HG02571 (cell line): Measurements from ENCODE around the gene S100A11.

Experiments
- ATAC-seq: cut with Tn5 transposase; IDR thresholded peaks from one replicate; pipeline ENCODE4 v1.9.1; 2021; ENCODE audit warnings: mild to moderate bottlenecking, moderate library complexity; ENCODE audit not compliant: unreplicated experiment

S100A11 gene

DNA sequence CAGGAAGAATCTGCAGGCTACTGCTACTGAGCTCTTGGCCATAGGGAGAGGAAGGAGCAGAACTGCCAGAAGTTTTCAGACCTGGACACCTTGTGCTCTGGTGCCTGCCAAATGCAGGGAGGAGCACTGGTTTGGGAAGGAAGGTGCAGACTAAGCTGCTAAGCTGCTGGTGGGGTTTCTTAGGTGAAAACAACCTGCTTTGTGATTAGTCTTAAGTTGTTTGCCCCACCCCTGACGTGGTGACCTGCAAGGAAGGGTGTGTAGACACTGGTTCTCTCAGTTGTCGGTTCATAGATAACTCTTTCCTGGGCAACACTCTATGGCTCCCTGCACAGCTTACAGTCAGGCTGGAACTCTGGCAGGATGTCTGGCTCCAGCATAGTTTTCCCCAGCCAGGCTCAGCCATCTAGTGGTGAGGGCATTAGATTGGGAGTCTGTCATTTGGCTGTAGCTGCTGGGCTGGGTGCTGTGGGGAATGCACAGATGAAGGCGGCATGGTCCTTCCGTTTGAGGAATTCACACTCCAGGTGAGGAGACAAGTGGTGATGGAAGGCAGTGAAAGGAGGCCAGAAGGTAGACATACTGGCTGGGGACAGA, 32.9 kb downstream of the S100A11 start:
- ATAC-seq: no peak

DNA sequence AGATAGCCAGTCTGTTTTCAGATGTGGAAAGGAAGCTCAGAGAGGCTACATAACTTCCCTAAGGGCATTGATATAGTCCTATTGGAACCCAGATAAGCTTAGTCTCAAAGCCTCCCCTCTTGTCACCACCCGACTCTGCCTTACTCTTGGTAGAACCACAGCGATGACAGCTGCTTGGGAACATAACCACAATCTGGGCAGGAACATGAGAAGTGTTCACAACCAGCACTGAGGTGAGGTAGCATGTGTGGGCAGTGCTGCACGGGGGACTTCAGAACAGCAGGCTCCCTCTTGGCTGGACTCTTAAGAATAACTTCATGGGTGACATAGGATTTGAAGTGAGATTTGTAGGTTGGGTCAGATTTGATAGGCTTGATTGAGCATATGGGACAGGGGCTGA, 33.8 kb downstream of the S100A11 start:
- no peak for ATAC-seq

DNA sequence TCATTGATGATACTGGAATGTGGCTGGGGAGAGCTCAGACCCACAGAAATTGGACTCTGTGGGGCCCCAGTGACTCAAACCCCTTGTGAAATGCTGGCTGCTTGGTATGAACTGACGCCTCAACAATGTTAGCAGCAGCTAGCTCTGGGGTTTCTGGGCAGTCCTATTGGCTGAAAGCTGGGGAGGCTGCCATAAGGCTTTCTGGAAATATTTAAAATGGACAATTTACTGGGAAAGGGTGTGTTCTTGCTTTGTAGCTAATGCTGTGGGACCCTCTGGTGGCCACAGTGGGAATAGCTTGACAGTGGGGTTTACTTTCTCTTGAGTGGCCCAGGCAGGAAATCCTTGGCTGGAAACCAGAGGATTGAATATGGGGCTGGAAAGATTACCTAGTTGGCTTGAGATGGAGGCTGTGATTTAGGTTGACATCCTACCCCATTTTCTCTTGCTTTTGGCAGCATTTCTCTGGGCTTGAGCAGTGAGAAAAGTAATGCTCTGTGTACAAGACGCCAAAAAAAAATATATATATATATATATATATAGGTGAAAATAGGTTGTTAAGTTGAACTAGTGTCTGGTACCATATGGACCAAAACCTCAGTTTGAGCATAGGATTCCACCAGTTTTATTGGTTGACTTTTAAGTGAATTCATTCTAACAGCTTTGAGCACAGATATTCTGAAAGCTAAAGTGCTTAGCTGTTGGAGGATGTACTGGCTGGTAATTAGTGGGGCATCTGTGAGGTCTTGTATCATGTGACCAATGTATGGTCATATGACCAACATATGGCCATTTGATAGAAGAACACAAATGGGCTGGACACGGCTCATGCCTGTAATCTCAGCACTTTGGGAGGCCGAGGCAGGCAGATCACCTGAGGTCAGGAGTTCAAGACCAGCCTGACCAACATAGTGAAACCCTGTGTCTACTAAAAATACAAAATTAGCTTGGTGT, 34.9 kb downstream of the S100A11 start:
- ATAC-seq: no peak

DNA sequence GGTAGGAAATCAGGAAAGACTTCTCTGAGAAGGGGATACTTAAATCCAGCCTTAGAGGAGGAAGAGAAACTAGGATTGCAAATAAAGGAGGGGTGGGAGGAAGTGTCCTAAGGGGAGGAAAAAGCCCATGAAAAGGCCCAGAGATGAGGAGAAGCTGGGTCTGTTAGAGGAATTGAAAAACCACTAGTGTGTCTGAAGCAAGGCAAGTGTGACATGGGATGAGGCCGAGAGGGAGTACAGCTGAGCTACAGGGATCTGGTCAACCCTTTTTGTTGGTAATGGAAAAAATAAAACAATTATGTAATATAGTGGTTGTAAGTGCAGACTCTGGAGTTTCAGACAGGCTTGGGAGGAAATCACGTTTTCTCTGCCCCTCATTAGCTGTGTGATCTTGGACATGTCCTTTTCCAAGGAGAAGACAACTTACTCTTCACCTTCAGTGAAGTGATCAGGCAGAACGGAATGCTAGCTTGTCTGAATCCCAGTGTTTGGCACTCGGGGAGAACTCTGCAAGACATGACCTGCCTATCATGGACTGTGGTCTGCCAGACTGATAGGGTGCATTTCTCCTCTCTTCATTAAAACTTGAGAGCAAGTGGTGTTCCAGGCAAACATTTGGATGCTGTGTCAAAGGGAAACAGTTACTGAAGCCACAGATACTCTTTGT, 35.7 kb downstream of the S100A11 start:
- ATAC-seq: no peak

DNA sequence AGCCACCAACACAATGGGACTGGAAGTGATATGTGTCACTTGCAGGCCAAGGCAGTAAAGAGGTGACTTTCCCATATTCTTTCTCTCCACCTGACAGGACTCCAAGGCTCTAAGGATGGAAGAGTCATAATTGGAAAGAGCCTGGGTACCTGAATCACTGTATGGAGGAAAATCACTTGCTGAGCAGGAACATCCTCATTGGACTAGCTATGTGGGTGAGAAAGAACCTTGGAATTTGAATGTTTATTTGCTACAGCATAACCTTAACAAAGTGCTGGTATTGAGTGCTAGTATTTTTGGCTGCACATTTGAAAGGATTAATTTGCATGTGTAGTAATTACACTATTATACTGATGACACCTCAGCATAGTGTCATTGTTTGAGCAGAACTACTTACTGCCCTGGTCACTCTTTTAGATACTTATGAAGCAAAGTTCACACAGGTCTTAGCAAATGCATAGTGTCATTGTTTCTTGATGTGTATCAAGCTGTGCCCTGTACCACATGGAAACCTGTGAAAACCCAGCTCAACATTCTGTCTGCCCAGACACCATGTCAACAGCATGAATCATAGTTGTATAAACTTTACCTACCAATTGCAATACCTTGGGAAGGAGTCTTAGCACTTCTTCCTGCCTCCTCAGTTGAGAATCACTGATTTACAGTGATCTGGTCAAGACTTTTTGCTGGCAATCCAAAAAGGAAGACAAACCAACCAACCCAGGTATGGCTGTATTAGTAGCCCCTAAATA, 38.0 kb downstream of the S100A11 start:
- no peak for ATAC-seq

DNA sequence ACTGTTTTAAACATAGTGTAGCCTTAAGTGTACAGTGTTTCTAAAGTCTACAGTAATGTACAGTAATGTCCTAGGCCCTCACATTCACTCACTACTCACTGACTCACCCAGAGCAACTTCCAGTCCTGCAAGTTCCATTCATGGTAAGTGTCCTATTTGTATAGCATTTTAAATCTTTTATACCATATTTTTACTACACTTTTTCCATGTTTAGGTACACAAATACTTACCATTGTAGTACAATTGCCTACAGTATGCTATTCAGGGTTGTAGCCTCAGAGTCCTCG, 39.6 kb downstream of the S100A11 start:
- ATAC-seq: no peak

GRCh38 chr1:151995774-151996173, 41.0 kb downstream of the S100A11 start:
- ATAC-seq: no peak

DNA sequence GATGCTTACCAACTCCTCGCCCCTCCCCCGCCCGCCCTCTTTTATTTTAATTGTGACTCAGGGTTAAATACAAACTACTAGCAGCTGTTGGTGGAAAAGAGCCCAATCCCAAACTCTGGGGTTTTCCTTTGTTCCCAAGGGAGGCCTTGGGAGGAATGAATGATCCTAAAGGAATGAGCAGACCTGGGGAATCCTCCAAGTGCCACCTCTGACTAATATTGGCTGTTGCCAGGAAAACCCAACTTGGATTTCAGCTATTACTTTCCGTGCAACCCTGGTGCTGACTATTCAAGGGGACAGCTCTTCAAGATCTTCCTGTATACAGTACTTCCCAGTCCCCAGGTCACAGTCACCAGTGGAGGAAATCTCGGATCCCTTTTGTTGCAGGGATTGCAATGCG, 41.8 kb downstream of the S100A11 start:
- no peak for ATAC-seq

DNA sequence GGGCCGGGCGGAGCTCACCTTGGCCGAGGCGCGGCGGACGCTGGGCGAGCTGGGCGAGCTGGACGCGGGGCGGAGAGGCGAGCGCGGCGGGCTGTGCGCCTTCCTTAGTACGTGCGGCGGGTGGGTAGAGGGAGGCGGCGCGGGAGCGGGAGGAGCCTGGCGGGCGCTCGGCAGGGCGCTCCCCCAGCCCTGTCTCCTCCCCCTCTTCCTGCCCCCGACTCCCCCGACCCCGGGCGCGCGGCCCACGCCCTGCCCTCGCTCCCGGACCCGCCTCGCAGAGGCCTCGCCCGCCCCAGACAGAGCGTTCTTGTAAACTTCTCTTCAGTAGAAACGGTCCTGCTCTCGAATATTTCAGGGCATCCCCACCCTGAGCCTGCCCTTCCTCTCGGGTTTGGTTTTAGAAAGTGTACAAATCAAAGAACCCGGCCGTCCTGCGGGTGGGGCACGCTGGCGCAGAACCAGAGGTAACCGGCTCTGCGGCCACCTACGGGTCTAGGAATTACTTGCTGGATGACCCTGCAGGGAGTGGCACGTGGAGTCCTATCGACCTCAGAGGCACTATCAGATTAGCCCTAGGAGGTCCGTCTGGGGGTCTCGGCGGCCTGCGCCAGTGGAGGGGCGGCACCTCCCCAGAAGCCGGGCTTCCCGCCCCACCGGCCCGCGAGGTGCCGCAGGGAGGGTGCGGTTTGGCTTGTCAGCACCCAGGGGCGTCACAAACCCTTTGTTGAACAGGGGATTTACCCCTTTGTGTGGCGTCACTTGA, 42.9 kb downstream of the S100A11 start, which contains the start of gene S100A10:
Gene S100A10 (minus strand): TSS at position 126 of the 763 bp plus-strand sequence. CDS start 7,629 bp downstream, outside the sequence.
- no peak for ATAC-seq

- ATAC-seq: no peak
These were observed 43.6 kb downstream of the S100A11 start for GRCh38 chr1:151993084-151993733.

DNA sequence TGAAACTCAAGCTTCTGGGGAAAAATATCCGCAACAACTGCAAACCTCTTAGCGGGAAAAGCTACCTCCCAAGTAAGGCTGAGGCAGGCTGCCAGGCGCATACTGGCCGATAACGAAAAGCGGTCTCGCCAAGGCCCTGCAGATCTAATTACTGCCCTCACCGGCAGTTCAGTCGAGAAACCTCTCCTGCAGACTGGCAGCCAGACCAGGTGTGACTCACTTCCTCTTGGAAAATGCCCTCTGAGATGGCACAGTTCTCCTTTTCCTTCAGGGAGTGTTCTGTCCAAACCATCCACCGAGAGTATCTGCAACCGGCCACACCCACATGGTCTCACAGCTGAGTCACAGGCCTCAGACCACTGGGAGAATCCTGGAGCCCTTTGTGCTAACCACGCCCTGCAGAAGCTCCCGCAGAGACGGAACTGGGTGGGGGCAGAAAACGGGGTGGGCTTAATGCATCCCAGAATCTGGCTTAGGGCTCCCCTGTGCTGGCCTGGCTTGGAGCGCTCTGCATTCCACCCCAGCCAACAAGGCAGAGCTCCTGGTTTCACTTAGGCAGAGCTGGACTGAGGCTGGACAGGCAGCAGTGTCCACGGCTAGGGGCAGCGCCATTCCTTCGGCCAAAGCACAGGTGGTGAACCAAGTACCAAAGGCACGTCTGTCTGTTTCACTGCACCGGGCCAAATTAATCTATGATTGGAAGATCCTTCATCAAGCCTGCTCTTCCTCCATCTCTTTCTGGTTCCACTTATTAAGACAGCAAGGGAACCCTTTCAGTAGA, 44.3 kb downstream of the S100A11 start:
- no peak for ATAC-seq

- ATAC-seq: no peak
These were observed 45.0 kb downstream of the S100A11 start for GRCh38 chr1:151991663-151992302.

- ATAC-seq: no peak
These were observed 46.0 kb downstream of the S100A11 start for GRCh38 chr1:151990856-151991198.

DNA sequence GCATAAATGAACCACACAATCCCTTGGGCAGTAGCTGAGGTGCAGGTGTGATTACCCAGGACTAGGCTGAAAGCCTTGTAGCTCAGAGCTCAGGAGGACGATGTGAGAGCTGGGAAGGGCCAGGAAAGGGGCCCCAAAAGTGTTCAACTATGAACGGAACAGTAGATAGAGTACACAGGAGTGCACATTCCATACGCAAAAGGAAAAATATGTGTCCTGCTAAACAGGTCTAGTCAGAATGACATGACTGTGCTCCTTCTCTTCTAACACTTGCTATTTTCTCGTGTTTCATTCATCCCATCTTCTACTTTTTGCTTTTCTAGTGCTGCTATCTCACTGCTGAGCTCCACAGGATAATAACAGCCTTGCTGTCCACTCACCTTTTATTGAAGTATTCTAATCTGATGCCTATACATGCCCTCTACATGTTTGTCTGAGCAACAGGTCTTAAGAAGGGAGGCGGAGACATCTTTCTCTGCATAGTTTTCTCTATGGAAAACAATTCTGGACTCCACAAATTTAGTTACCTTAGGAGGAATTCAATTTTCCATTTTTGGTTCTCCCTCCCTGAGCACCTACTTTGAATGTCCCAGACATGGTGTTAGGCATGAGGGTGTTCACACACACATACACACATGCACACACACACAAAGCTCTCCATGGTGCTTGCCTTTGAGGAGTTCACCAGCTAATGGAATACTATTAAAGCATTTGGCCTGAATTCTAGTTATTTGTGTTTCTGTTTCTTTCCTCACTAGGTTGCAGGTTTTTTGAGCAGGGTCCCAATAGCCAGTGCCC, 46.5 kb downstream of the S100A11 start:
- ATAC-seq: no peak

DNA sequence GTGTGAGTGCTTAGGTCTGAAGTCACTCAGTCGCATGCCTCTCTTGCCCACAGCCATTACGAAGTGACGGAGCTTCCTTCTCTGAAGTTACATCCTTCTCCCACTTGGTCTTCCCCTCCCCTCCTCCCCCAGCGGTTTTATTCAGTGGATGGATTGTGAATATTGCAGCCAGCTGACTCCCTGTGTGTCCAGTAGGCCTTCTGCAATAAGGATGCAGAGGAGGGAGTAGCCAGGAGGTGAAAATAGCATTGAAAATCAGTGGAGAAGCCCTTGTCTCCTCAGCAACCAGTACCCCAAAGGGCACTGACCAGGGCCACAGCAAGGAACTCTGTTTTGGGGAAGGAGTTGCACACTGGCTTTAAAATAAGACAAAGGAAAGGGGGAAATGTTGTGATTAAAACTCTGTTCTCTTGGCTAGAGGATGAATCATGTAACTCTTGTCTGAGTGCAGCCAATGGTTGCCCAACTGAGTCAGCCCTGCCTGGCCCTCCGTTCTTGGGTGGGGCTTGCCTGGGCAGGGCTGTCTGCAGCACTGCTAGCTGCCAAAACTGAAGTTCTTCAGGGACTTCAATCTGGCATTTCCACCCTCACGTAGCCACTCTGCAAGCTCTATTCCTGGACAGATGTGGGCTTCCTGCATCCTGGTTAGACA, 47.5 kb downstream of the S100A11 start:
- ATAC-seq: no peak

DNA sequence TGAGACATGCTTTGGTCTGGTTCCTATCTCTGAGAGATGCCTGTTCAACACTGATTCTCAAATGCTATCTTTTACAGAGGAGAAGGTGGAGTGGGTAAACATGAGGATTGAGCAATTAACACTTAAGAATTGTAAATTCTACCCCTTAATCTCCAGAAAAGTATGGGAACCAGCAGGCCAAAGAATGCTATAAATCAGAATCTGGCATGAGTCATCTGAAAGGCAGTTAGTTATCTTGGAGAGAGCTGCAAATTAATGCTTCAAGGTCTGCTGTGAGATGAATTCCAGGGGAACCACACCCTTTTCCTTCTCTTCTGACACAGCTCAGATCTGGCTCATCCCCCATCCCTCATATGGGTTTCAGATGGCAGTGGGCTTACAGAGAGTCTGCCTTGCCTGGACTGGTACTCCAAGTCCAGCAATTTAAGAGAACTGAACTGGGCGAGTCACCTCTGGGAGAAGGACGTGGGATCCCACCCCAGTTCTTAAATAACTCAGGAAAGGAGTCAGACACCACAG, 48.3 kb downstream of the S100A11 start:
- ATAC-seq: no peak

DNA sequence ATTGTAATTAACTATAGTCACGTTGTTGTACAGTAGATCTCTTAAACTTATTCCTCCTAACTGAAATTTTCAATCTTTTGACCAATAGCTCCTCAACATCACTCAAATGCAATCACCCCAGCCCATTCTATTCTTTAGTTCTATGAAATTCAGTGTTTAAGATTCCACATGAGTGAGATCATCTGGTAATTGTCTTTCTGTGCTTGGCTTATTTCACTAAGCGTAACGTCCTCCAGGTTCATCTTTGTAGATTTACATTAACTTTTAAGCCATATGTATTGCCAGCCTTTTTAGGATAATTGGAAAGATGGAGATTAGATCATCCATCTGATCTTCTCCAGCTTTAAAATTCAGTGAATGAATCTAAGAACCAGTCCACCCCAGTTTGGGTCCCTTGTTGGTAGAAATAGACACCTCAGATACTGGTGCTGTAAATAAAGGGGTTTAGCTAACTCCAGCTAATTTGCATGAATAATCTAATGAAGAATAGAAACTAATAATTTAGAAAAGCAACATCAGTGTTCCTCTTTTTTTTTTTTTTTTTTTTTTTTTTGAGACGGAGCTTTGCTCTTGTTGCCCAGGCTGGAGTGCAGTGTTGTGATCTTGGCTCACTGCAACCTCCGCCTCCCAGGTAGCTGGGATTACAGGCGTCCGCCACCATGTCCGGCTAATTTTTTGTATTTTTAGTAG, 50.2 kb downstream of the S100A11 start:
- ATAC-seq: no peak
